Progenitor cell of endocrine pancreas (in vitro differentiated cells): ENCODE results near the gene LOXHD1. TPM values are rescaled to one million over a fixed set of nuclear protein-coding genes. Genes with fewer than 3 reads are reported as not detected.
A peak's percentile ranks its signal among the peaks of the same experiment; 100 is the strongest.

Experiments used
- DNase-seq: peaks from one replicate; pipeline ENCODE4 v3.0.0; 2021; ENCODE audit warnings: low spot score; ENCODE audit not compliant: unreplicated experiment
- H3K27ac Mint-ChIP-seq: 2 replicates; pipeline ENCODE4 v1.8.0; 2021; ENCODE audit warnings: mild to moderate bottlenecking, moderate library complexity, mixed read lengths
- H3K27me3 Mint-ChIP-seq: 2 replicates; pipeline ENCODE4 v1.8.0; 2021; ENCODE audit warnings: mixed read lengths
- H3K36me3 Mint-ChIP-seq: 2 replicates; pipeline ENCODE4 v1.8.0; 2022; ENCODE audit warnings: mixed read lengths; ENCODE audit not compliant: insufficient read depth
- H3K4me1 Mint-ChIP-seq: 2 replicates; pipeline ENCODE4 v1.8.0; 2021; ENCODE audit warnings: low read depth, mixed read lengths
- H3K4me3 Mint-ChIP-seq: 2 replicates; pipeline ENCODE4 v1.8.0; 2021; ENCODE audit warnings: low read depth, mild to moderate bottlenecking, moderate library complexity, mixed read lengths
- H3K9me3 Mint-ChIP-seq: 2 replicates; pipeline ENCODE4 v1.8.0; 2021; ENCODE audit warnings: low read depth, mixed read lengths
- total RNA-seq: library from RNA; stranded (reverse); gene quantifications from 2 replicates; pipeline ENCODE4 v1.2.1, GENCODE V29; 2021
- TF ChIP-seq, protein P1 (sequence below): fragments of 200-600 bp; sonication (generic); IDR thresholded peaks from one replicate; pipeline ENCODE4 v1.5.0; 2021; ENCODE audit warnings: antibody characterized with exemption, mild to moderate bottlenecking; ENCODE audit not compliant: unreplicated experiment

Gene LOXHD1
- total RNA-seq, 1 donor from 2014 or later, result 0.36 TPM

- no peaks in the 10 kb centered on the region for H3K36me3 Mint-ChIP-seq
- no peak for DNase-seq
- H3K27me3 Mint-ChIP-seq, result peaks cover 5% of the 10 kb centered on the region
- TF ChIP-seq, protein P1, sequence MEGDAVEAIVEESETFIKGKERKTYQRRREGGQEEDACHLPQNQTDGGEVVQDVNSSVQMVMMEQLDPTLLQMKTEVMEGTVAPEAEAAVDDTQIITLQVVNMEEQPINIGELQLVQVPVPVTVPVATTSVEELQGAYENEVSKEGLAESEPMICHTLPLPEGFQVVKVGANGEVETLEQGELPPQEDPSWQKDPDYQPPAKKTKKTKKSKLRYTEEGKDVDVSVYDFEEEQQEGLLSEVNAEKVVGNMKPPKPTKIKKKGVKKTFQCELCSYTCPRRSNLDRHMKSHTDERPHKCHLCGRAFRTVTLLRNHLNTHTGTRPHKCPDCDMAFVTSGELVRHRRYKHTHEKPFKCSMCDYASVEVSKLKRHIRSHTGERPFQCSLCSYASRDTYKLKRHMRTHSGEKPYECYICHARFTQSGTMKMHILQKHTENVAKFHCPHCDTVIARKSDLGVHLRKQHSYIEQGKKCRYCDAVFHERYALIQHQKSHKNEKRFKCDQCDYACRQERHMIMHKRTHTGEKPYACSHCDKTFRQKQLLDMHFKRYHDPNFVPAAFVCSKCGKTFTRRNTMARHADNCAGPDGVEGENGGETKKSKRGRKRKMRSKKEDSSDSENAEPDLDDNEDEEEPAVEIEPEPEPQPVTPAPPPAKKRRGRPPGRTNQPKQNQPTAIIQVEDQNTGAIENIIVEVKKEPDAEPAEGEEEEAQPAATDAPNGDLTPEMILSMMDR, result no peak
- H3K4me1 Mint-ChIP-seq, result no peaks in the 10 kb centered on the region
- no peak overlapping the region for H3K4me3 Mint-ChIP-seq
- peaks cover 5% of the 10 kb centered on the region for H3K9me3 Mint-ChIP-seq
- H3K27ac Mint-ChIP-seq, result no peak overlapping the region
These were observed 106.4 kb downstream of the LOXHD1 start for GRCh38 chr18:46550609-46551008.

DNA sequence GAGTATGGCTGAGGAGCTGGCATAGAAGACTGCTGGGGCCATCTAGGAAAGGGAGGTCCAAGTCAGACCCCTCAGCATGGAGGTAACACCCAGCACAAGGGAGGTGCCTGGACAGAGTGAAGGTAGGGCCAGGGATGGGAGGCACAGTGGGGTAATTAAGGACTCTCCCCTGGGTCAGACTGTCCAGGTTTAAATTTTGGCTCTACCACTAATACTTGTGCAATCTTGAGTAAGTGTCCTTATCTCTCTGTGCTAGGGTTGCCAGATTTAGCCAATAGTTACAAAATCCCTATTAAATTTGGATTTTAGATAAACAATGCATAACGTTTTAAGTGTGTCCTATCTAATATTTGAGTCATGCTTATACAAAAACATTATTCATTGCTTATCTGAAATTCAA is 109.5 kb downstream of the LOXHD1 start:
- Mint-ChIP-seq H3K4me1 (no peaks in the 10 kb centered on the region), H3K36me3 (no peaks in the 10 kb centered on the region), H3K27me3 (peaks cover 5% of the 10 kb centered on the region), H3K4me3 (no peak overlapping the region), H3K9me3 (peaks cover 5% of the 10 kb centered on the region), H3K27ac (no peak overlapping the region)
- TF ChIP-seq, protein P1, result no peak
- DNase-seq, result no peak

GRCh38 chr18:46546111-46546640 is 110.8 kb downstream of the LOXHD1 start:
- Mint-ChIP-seq H3K4me1 (no peaks in the 10 kb centered on the region), H3K27ac (no peak overlapping the region), H3K9me3 (peaks cover 5% of the 10 kb centered on the region), H3K4me3 (no peak overlapping the region), H3K27me3 (peaks cover 5% of the 10 kb centered on the region), H3K36me3 (no peaks in the 10 kb centered on the region)
- TF ChIP-seq, protein P1, result no peak
- DNase-seq, result no peak

DNA sequence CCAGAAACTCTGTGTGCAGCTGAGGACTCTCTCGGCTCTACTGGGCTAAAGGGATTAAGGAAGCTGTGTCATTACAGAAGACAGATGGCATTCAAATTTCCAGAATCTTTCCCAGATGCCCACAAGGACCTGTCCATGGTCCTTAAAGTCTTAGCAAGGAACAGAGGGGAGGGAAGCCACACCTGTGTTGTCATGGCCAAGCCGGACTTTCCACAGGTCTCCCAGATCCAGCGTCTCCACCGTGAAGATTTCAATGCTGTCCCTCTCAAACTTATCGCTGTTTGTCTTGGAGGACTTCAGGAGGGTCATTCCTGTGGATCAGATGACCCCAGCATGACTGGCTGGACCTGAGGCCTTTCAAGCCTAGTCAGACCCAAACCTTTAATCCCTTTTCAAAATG is 114.5 kb downstream of the LOXHD1 start:
- Mint-ChIP-seq H3K27ac (no peak overlapping the region), H3K4me3 (no peak overlapping the region), H3K9me3 (peaks cover 5% of the 10 kb centered on the region), H3K4me1 (no peaks in the 10 kb centered on the region), H3K36me3 (no peaks in the 10 kb centered on the region), H3K27me3 (peaks cover 5% of the 10 kb centered on the region)
- DNase-seq, result peak; percentile 18
- TF ChIP-seq, protein P1, result no peak

- Mint-ChIP-seq H3K36me3 (no peaks in the 10 kb centered on the region), H3K4me3 (no peak overlapping the region), H3K27ac (no peak overlapping the region), H3K9me3 (peaks cover 5% of the 10 kb centered on the region), H3K27me3 (peaks cover 12% of the 10 kb centered on the region), H3K4me1 (no peaks in the 10 kb centered on the region)
- DNase-seq, result no peak
- TF ChIP-seq, protein P1, result no peak
These were observed 115.3 kb downstream of the LOXHD1 start for GRCh38 chr18:46541626-46542189.
